A549 (cell line): Measurements from ENCODE around the gene ABL1. TPM values are rescaled to one million over a fixed set of nuclear protein-coding genes. Genes with fewer than 3 reads are reported as not detected.

Experiments
- ATAC-seq, 2 experiments: fragments of 200-7000 bp in 1 of 2; fragments of >200 bp in 1 of 2; cut with Nextera tagmentation in 1 of 2; cut with Tn5 transposase in 1 of 2; 3 replicates each; pipeline versions ENCODE4 v1.8.0 to v1.9.1; 2018 to 2020; ENCODE audit warnings: mild to moderate bottlenecking in 1 of 2, moderate library complexity in 1 of 2
- CTCF ChIA-PET: fragments of 300-600 bp; sonication (Branson Sonifier 250); formaldehyde crosslinking; extraction: SDS; loops from one replicate; lab custom pipeline; 2021; ENCODE audit warnings: antibody characterized with exemption, inconsistent platforms; lab: Yijun Ruan, JAX
- POLR2A ChIA-PET: fragments of 350-600 bp; formaldehyde crosslinking; extraction: SDS; loops from one replicate; lab custom pipeline; 2021; ENCODE audit warnings: antibody characterized with exemption, inconsistent platforms; lab: Yijun Ruan, JAX
- DNase-seq, 2 experiments: peaks; one replicate each; pipeline versions ENCODE4 v3.0.0 to v3.0.0-alpha.2; 2011 to 2016; ENCODE audit warnings: low read depth in 1 of 2, low spot score in 1 of 2
- FAIRE-seq: peaks from 2 replicates; lab custom pipeline; 2011; peaks lifted over from hg19 to GRCh38; lab: Jason Lieb, UNC
- H3K27ac ChIP-seq, 2 experiments: fragments of >200 bp; sonication (Bioruptor Twin); formaldehyde crosslinking; 3 replicates each; pipeline ENCODE4 v1.5.1; 2016 to 2017
- H3K4me1 ChIP-seq: fragments of >200 bp; sonication (Bioruptor Twin); formaldehyde crosslinking; 3 replicates; pipeline ENCODE4 v1.6.1; 2016
- H3K4me2 ChIP-seq: fragments of >200 bp; sonication (Bioruptor Twin); formaldehyde crosslinking; 3 replicates; pipeline ENCODE4 v1.6.1; 2016
- H3K4me3 ChIP-seq: fragments of >200 bp; sonication (Bioruptor Twin); formaldehyde crosslinking; 3 replicates; pipeline ENCODE4 v1.5.1; 2016
- H3K9me3 ChIP-seq: fragments of >200 bp; sonication (Bioruptor Twin); formaldehyde crosslinking; 3 replicates; pipeline ENCODE4 v1.6.1; 2016
- BHLHE40 ChIP-seq: IDR thresholded peaks from 2 replicates; pipeline ENCODE4 v1.6.1; 2012; ENCODE audit warnings: low read depth, low read length, inconsistent platforms
- CBX8 ChIP-seq: fragments of 200-600 bp; sonication (generic); IDR thresholded peaks from 2 replicates; pipeline ENCODE4 v1.6.1; 2016
- CHD2 ChIP-seq: fragments of 150-350 bp; IDR thresholded peaks from 2 replicates; pipeline ENCODE4 v1.6.1; 2014; ENCODE audit warnings: low read length; ENCODE audit not compliant: partially characterized antibody
- ESRRA ChIP-seq: fragments of 150-350 bp; IDR thresholded peaks from 2 replicates; pipeline ENCODE4 v1.6.1; 2014; ENCODE audit warnings: mild to moderate bottlenecking, low read length, borderline replicate concordance
- FOSB ChIP-seq: fragments of 250-450 bp; sonication (Bioruptor Pico); IDR thresholded peaks from 2 replicates; pipeline ENCODE4 v1.5.0; 2020; ENCODE audit warnings: mild to moderate bottlenecking, moderate library complexity
- FOXS1 ChIP-seq: fragments of 250-450 bp; sonication (Bioruptor Pico); IDR thresholded peaks from 2 replicates; pipeline ENCODE4 v1.5.0; 2020; ENCODE audit warnings: mild to moderate bottlenecking, moderate library complexity
- JUNB ChIP-seq: fragments of >200 bp; sonication (Bioruptor Twin); formaldehyde crosslinking; IDR thresholded peaks from 2 replicates; pipeline ENCODE4 v1.6.1; 2016
- KDM5A ChIP-seq: fragments of 200-600 bp; sonication (generic); IDR thresholded peaks from 2 replicates; pipeline ENCODE4 v1.6.1; 2016; ENCODE audit warnings: antibody characterized with exemption, mild to moderate bottlenecking
- NPAS2 ChIP-seq: fragments of 250-450 bp; sonication (Bioruptor Pico); IDR thresholded peaks from 2 replicates; pipeline ENCODE4 v1.8.0; 2022; ENCODE audit warnings: mild to moderate bottlenecking, moderate library complexity, borderline replicate concordance
- POLR2AphosphoS2 ChIP-seq: conservative IDR thresholded peaks from 2 replicates; pipeline ENCODE4 v1.6.1; 2012; ENCODE audit warnings: low read length, improper control_type of control experiment, inconsistent platforms
- RCOR1 ChIP-seq: fragments of 150-350 bp; IDR thresholded peaks from 2 replicates; pipeline ENCODE4 v1.6.1; 2014; ENCODE audit warnings: antibody characterized with exemption, low read length, low read depth
- RFX5 ChIP-seq: fragments of 450-650 bp; IDR thresholded peaks from 2 replicates; pipeline ENCODE4 v1.7.1; 2014; ENCODE audit warnings: antibody characterized with exemption, mild to moderate bottlenecking, moderate library complexity
- RNF2 ChIP-seq: fragments of 200-600 bp; sonication (generic); IDR thresholded peaks from 2 replicates; pipeline ENCODE4 v1.6.1; 2016; ENCODE audit warnings: low read depth, mild to moderate bottlenecking, antibody characterized with exemption, moderate library complexity, borderline replicate concordance
- TFCP2L1 ChIP-seq: fragments of 250-450 bp; sonication (Bioruptor Pico); IDR thresholded peaks from 2 replicates; pipeline ENCODE4 v1.5.0; 2021; ENCODE audit warnings: mild to moderate bottlenecking
- TP53 ChIP-seq: fragments of 250-450 bp; sonication (Bioruptor Pico); IDR thresholded peaks from 2 replicates; pipeline ENCODE4 v1.5.0; 2021; ENCODE audit warnings: mild to moderate bottlenecking, moderate library complexity
- ZC3H11A ChIP-seq: fragments of 450-650 bp; IDR thresholded peaks from 2 replicates; pipeline ENCODE4 v1.6.1; 2014; ENCODE audit warnings: antibody characterized with exemption, mild to moderate bottlenecking
- WGBS: methylation state at CpG from one replicate; pipeline ENCODE4 v1.1.6; 2017; ENCODE audit errors: missing lambda C conversion rate; 5-methylcytosine and 5-hydroxymethylcytosine counted together
- polyA plus RNA-seq, 4 experiments: library from polyadenylated mRNA; depleted of rRNA in 3 of 4; stranded (reverse); fragments of >200 nt; fragmentation: RNase III in 1 of 4; extraction: RNeasy Plus Mini Kit Qiagen cat#74134 plus additional on column Dnase treatment in 1 of 4; gene quantifications; 2 replicates in 3 of 4; 3 replicates in 1 of 4; pipeline ENCODE4 v1.2.3, GENCODE V29; 2011 to 2017
- TF ChIP-seq, protein P1 (sequence below): fragments of >200 bp; sonication (Bioruptor Twin); formaldehyde crosslinking; IDR thresholded peaks from 2 replicates; pipeline ENCODE4 v1.6.1; 2016
- TF ChIP-seq, protein P2 (sequence below): fragments of 200-600 bp; sonication (generic); IDR thresholded peaks from 2 replicates; pipeline ENCODE4 v1.6.1; 2016; ENCODE audit warnings: antibody characterized with exemption, mild to moderate bottlenecking, moderate library complexity
- TF ChIP-seq, protein P3 (sequence below): fragments of >200 bp; sonication (Bioruptor Twin); formaldehyde crosslinking; IDR thresholded peaks from 3 replicates; pipeline ENCODE4 v1.5.1; 2016
- TF ChIP-seq, protein P4 (sequence below): fragments of 150-350 bp; IDR thresholded peaks from 2 replicates; pipeline ENCODE4 v1.6.1; 2014; ENCODE audit warnings: low read depth, mild to moderate bottlenecking, low read length

ABL1 gene
- polyA plus RNA-seq, 2 of the 4 experiments (the other 2 are of a cell fraction) = 26.5 to 32.4 TPM

DNA sequence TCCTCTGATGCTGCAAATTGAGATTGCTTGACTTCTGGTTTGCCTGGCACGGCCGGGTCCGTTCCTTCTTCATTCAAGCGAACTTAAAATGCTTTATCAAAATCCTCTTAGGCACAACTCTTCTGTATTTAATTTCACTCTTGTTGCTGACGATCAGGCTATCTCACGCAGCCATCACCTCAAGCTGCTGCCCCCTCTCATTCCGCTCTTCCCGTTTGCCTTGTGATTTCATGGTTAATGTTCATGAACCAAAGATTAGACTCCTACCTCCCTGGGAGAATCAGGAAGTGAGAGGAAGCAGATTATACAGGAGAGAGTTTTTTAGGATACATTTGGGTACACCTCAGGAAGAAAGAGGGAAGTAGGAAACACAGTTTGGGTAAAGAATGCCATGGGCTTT lies 38.9 kb downstream of the ABL1 start:
- no peak for ATAC-seq
- Histone ChIP-seq H3K4me1 (peaks cover 5% of the 10 kb centered on the region; the same call in 1 of the 3 replicates), H3K9me3 (no peaks in the 10 kb centered on the region), H3K27ac (no peak overlapping the region), H3K4me3 (no peak overlapping the region), H3K4me2 (no peak overlapping the region)
- DNase-seq = no peak
- no peak for FAIRE-seq
- WGBS = 93% methylated on average over 8 of the region's 8 CpGs
- POLR2A ChIA-PET = no interaction called here
- TF ChIP-seq KDM5A (no peak), TP53 (CRISPR knock-in tag) (no peak), BHLHE40 (no peak), CHD2 (no peak), CBX8 (no peak), ZC3H11A (no peak), NPAS2 (no peak), JUNB (no peak), FOXS1 (no peak), FOSB (CRISPR knock-in tag) (no peak), POLR2AphosphoS2 (no peak), TFCP2L1 (CRISPR knock-in tag) (no peak), RNF2 (no peak), RCOR1 (no peak), ESRRA (no peak), RFX5 (no peak)
- TF ChIP-seq, protein P1, sequence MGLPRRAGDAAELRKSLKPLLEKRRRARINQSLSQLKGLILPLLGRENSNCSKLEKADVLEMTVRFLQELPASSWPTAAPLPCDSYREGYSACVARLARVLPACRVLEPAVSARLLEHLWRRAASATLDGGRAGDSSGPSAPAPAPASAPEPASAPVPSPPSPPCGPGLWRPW = no peak
- TF ChIP-seq, protein P2, sequence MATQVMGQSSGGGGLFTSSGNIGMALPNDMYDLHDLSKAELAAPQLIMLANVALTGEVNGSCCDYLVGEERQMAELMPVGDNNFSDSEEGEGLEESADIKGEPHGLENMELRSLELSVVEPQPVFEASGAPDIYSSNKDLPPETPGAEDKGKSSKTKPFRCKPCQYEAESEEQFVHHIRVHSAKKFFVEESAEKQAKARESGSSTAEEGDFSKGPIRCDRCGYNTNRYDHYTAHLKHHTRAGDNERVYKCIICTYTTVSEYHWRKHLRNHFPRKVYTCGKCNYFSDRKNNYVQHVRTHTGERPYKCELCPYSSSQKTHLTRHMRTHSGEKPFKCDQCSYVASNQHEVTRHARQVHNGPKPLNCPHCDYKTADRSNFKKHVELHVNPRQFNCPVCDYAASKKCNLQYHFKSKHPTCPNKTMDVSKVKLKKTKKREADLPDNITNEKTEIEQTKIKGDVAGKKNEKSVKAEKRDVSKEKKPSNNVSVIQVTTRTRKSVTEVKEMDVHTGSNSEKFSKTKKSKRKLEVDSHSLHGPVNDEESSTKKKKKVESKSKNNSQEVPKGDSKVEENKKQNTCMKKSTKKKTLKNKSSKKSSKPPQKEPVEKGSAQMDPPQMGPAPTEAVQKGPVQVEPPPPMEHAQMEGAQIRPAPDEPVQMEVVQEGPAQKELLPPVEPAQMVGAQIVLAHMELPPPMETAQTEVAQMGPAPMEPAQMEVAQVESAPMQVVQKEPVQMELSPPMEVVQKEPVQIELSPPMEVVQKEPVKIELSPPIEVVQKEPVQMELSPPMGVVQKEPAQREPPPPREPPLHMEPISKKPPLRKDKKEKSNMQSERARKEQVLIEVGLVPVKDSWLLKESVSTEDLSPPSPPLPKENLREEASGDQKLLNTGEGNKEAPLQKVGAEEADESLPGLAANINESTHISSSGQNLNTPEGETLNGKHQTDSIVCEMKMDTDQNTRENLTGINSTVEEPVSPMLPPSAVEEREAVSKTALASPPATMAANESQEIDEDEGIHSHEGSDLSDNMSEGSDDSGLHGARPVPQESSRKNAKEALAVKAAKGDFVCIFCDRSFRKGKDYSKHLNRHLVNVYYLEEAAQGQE = no peak
- TF ChIP-seq, protein P3, sequence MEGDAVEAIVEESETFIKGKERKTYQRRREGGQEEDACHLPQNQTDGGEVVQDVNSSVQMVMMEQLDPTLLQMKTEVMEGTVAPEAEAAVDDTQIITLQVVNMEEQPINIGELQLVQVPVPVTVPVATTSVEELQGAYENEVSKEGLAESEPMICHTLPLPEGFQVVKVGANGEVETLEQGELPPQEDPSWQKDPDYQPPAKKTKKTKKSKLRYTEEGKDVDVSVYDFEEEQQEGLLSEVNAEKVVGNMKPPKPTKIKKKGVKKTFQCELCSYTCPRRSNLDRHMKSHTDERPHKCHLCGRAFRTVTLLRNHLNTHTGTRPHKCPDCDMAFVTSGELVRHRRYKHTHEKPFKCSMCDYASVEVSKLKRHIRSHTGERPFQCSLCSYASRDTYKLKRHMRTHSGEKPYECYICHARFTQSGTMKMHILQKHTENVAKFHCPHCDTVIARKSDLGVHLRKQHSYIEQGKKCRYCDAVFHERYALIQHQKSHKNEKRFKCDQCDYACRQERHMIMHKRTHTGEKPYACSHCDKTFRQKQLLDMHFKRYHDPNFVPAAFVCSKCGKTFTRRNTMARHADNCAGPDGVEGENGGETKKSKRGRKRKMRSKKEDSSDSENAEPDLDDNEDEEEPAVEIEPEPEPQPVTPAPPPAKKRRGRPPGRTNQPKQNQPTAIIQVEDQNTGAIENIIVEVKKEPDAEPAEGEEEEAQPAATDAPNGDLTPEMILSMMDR = no peak
- CTCF ChIA-PET = interaction anchor here (1.0 to 5.0 kb wide), 4 partner anchors 11 to 172 kb away, joined by 3 to 18 read pairs (median 3); no protein-coding TSS in a partner anchor

DNA sequence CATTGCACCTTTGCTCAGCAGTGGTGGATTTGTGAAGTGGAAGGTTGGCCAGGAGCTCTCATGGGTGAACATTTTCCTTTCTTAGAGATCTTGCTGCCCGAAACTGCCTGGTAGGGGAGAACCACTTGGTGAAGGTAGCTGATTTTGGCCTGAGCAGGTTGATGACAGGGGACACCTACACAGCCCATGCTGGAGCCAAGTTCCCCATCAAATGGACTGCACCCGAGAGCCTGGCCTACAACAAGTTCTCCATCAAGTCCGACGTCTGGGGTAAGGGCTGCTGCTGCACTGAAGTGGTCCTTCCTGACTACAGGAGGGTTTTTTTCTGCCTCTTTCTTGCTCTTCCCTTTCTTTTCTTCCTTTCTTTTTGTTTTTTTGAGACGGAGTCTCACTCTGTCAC lies 39.7 kb downstream of the ABL1 start:
- Histone ChIP-seq H3K9me3 (no peaks in the 10 kb centered on the region), H3K4me2 (no peak overlapping the region), H3K4me3 (no peak overlapping the region), H3K27ac (no peak overlapping the region), H3K4me1 (peaks cover 5% of the 10 kb centered on the region; the same call in 1 of the 3 replicates)
- POLR2A ChIA-PET = no interaction called here
- ATAC-seq = no peak
- TF ChIP-seq, protein P4, sequence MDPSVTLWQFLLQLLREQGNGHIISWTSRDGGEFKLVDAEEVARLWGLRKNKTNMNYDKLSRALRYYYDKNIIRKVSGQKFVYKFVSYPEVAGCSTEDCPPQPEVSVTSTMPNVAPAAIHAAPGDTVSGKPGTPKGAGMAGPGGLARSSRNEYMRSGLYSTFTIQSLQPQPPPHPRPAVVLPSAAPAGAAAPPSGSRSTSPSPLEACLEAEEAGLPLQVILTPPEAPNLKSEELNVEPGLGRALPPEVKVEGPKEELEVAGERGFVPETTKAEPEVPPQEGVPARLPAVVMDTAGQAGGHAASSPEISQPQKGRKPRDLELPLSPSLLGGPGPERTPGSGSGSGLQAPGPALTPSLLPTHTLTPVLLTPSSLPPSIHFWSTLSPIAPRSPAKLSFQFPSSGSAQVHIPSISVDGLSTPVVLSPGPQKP = no peak
- CTCF ChIA-PET = interaction anchor here (0.6 to 7.6 kb wide), 5 partner anchors 9 to 126 kb away, joined by 3 to 97 read pairs (median 3); no protein-coding TSS in a partner anchor
- 93% methylated on average over 5 of the region's 5 CpGs for WGBS
- no peak for FAIRE-seq
- DNase-seq = no peak
